Trophoblast cell (in vitro differentiated cells and primary cell): Measurements from ENCODE around the gene PPP1R9A.

Source experiments
- DNase-seq, 2 donors: peaks; one replicate each; pipeline ENCODE4 v3.0.0-alpha.2; 2016
- H2AFZ ChIP-seq: 2 replicates; pipeline ENCODE4 v1.6.1; 2013; ENCODE audit warnings: low read length, moderate library complexity, mild to moderate bottlenecking; ENCODE audit not compliant: insufficient read depth, poor library complexity
- H2AK5ac ChIP-seq: 2 replicates; pipeline ENCODE4 v1.6.1; 2013; ENCODE audit warnings: mild to moderate bottlenecking, low read length
- H2BK120ac ChIP-seq: 2 replicates; pipeline ENCODE4 v1.6.1; 2013; ENCODE audit warnings: low read length, mild to moderate bottlenecking, moderate library complexity; ENCODE audit not compliant: insufficient read depth, poor library complexity
- H2BK12ac ChIP-seq: 2 replicates; pipeline ENCODE4 v1.6.1; 2013; ENCODE audit warnings: mild to moderate bottlenecking, low read length, moderate library complexity
- H2BK5ac ChIP-seq: 2 replicates; pipeline ENCODE4 v1.6.1; 2013; ENCODE audit warnings: low read length, low read depth, moderate library complexity, mild to moderate bottlenecking; ENCODE audit not compliant: poor library complexity
- H3K14ac ChIP-seq: 2 replicates; pipeline ENCODE4 v1.6.1; 2013; ENCODE audit warnings: mild to moderate bottlenecking, low read length
- H3K18ac ChIP-seq: 2 replicates; pipeline ENCODE4 v1.6.1; 2013; ENCODE audit warnings: mild to moderate bottlenecking, low read length
- H3K23ac ChIP-seq: 2 replicates; pipeline ENCODE4 v1.6.1; 2013; ENCODE audit warnings: low read length
- H3K27ac ChIP-seq: 2 replicates; pipeline ENCODE4 v1.5.1; 2013; ENCODE audit warnings: low read depth, mild to moderate bottlenecking, inconsistent platforms, low read length, moderate library complexity
- H3K27me3 ChIP-seq: 2 replicates; pipeline ENCODE4 v1.6.1; 2013; ENCODE audit warnings: inconsistent platforms, mild to moderate bottlenecking, low read length, moderate library complexity; ENCODE audit not compliant: insufficient read depth
- H3K36me3 ChIP-seq, 2 experiments: 1 replicate in 1 of 2; 2 replicates in 1 of 2; pipeline ENCODE4 v1.6.1; 2013; ENCODE audit warnings: low read length in 2 of 2, mild to moderate bottlenecking in 2 of 2, moderate library complexity in 1 of 2; ENCODE audit not compliant: insufficient read depth in 2 of 2, control insufficient read depth in 1 of 2
- H3K4ac ChIP-seq: 2 replicates; pipeline ENCODE4 v1.6.1; 2013; ENCODE audit warnings: low read depth, mild to moderate bottlenecking, low read length, moderate library complexity
- H3K4me1 ChIP-seq, 2 experiments: 1 replicate in 1 of 2; 2 replicates in 1 of 2; pipeline ENCODE4 v1.6.1; 2013; ENCODE audit warnings: low read length in 2 of 2, mild to moderate bottlenecking in 2 of 2, moderate library complexity in 1 of 2; ENCODE audit not compliant: insufficient read depth in 2 of 2, control insufficient read depth in 1 of 2
- H3K4me2 ChIP-seq: 2 replicates; pipeline ENCODE4 v1.6.1; 2013; ENCODE audit warnings: inconsistent platforms, mild to moderate bottlenecking, low read length, moderate library complexity
- H3K4me3 ChIP-seq: 2 replicates; pipeline ENCODE4 v1.5.1; 2013; ENCODE audit warnings: mild to moderate bottlenecking, low read depth, low read length, inconsistent platforms
- H3K79me1 ChIP-seq: one replicate; pipeline ENCODE4 v1.6.1; 2013; ENCODE audit warnings: low read length
- H3K79me2 ChIP-seq: 2 replicates; pipeline ENCODE4 v1.6.1; 2013; ENCODE audit warnings: low read length, mild to moderate bottlenecking; ENCODE audit not compliant: control insufficient read depth, insufficient read depth, poor library complexity
- H3K9ac ChIP-seq: 2 replicates; pipeline ENCODE4 v1.6.1; 2013; ENCODE audit warnings: mild to moderate bottlenecking, low read length
- H3K9me3 ChIP-seq: 2 replicates; pipeline ENCODE4 v1.6.1; 2013; ENCODE audit warnings: low read depth, mild to moderate bottlenecking, control low read depth, inconsistent platforms, low read length; ENCODE audit not compliant: insufficient read depth
- H4K12ac ChIP-seq: 2 replicates; pipeline ENCODE4 v1.6.1; 2013; ENCODE audit warnings: low read depth, mild to moderate bottlenecking, low read length, moderate library complexity
- H4K8ac ChIP-seq: 2 replicates; pipeline ENCODE4 v1.6.1; 2013; ENCODE audit warnings: low read depth, mild to moderate bottlenecking, low read length, moderate library complexity
- H4K91ac ChIP-seq: one replicate; pipeline ENCODE4 v1.6.1; 2013; ENCODE audit warnings: low read depth, mild to moderate bottlenecking, low read length, moderate library complexity
- WGBS: extraction: QIAGEN DNeasy Blood & Tissue Kit; methylation state at CpG from one replicate; pipeline ENCODE4 v1.1.7; 2013; ENCODE audit warnings: missing lambda C conversion rate; ENCODE audit not compliant: insufficient read length, insufficient coverage; ENCODE audit errors: extremely low coverage; 5-methylcytosine and 5-hydroxymethylcytosine counted together

PPP1R9A gene

DNA sequence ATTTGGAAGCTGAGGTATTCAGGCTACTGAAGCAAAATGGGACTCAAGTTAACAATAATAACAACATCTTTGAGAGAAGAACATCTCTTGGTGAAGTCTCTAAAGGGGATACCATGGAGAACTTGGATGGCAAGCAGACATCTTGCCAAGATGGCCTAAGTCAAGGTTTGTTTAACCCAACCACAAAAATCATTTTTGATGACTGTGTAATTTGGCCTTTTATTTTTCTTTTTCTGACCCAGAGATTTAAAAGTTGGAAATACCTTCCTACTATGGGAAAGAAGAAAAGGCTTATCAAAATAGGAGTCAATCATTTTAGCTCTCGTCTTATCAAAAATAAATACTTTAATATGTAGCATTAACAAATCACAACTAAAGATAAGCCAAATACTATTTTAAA is 344.6 kb downstream of the PPP1R9A start:
- Histone ChIP-seq H3K4ac (no peak overlapping the region), H2AK5ac (no peak overlapping the region)

DNA sequence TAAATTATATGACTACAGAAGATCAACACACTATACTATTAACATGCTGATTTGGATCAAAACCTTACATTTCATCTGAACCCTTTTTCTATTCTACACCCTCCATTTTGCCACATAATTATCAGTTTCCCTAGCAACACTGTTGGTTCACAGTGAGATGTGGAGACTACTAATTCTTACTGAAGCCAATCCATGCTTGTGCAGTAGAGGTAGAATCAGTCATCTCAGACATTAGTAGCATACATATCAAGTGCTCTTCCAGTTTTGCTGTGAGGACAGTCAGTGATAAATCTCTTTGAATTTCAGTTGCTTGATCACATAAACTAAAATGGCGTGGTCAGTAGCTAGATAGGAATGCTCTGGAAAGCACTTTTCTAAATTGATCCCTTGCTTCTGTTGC is 346.6 kb downstream of the PPP1R9A start:
- Histone ChIP-seq H3K27me3 (no peaks in the 10 kb centered on the region), H3K36me3 (no peaks in the 10 kb centered on the region), H3K4me2 (no peak overlapping the region), H2AFZ (no peak overlapping the region), H3K4ac (no peak overlapping the region), H3K9me3 (no peaks in the 10 kb centered on the region), H3K4me1 (no peaks in the 10 kb centered on the region), H3K79me1 (no peaks in the 10 kb centered on the region), H2BK120ac (no peak overlapping the region), H3K18ac (no peak overlapping the region), H4K12ac (no peak overlapping the region), H4K91ac (no peak overlapping the region), H2BK12ac (no peak overlapping the region), H3K14ac (no peak overlapping the region), H3K9ac (no peak overlapping the region), H3K4me3 (no peak overlapping the region), H2AK5ac (no peak overlapping the region), H3K27ac (no peak overlapping the region), H2BK5ac (no peak overlapping the region), H3K23ac (no peak overlapping the region), H3K79me2 (no peaks in the 10 kb centered on the region), H4K8ac (no peak overlapping the region)
- WGBS: no CpG with 5 or more reads among the region's 1 CpG
- DNase-seq: no peak

More for the DNA sequence above, 344.6 kb downstream of the PPP1R9A start:
- no peak overlapping the region for H3K4me3 ChIP-seq
- no peaks in the 10 kb centered on the region for H3K36me3 ChIP-seq
- no peak overlapping the region for H3K9ac ChIP-seq
- no peak for DNase-seq
- no peak overlapping the region for H4K12ac ChIP-seq
- no peak overlapping the region for H2BK120ac ChIP-seq
- H3K23ac ChIP-seq: no peak overlapping the region
- H3K14ac ChIP-seq: no peak overlapping the region
- WGBS: no CpG with 5 or more reads among the region's 1 CpG
- no peaks in the 10 kb centered on the region for H3K9me3 ChIP-seq
- H3K18ac ChIP-seq: no peak overlapping the region
- no peak overlapping the region for H2BK5ac ChIP-seq
- no peak overlapping the region for H2BK12ac ChIP-seq
- H3K4me2 ChIP-seq: no peak overlapping the region
- no peaks in the 10 kb centered on the region for H3K79me2 ChIP-seq
- no peak overlapping the region for H3K27ac ChIP-seq
- no peak overlapping the region for H4K91ac ChIP-seq
- H4K8ac ChIP-seq: no peak overlapping the region
- H3K4me1 ChIP-seq: no peaks in the 10 kb centered on the region
- no peaks in the 10 kb centered on the region for H3K27me3 ChIP-seq
- H2AFZ ChIP-seq: no peak overlapping the region
- H3K79me1 ChIP-seq: no peaks in the 10 kb centered on the region

- H3K4me3 ChIP-seq: no peak overlapping the region
- no peak overlapping the region for H3K23ac ChIP-seq
- no peaks in the 10 kb centered on the region for H3K79me2 ChIP-seq
- no peaks in the 10 kb centered on the region for H3K9me3 ChIP-seq
- no peak overlapping the region for H2AFZ ChIP-seq
- H2AK5ac ChIP-seq: no peak overlapping the region
- H4K12ac ChIP-seq: no peak overlapping the region
- H3K14ac ChIP-seq: no peak overlapping the region
- DNase-seq: no peak
- H3K27me3 ChIP-seq: no peaks in the 10 kb centered on the region
- H3K79me1 ChIP-seq: no peaks in the 10 kb centered on the region
- H3K36me3 ChIP-seq: no peaks in the 10 kb centered on the region
- H2BK12ac ChIP-seq: no peak overlapping the region
- H3K27ac ChIP-seq: no peak overlapping the region
- H4K8ac ChIP-seq: no peak overlapping the region
- no peak overlapping the region for H2BK5ac ChIP-seq
- no peak overlapping the region for H3K9ac ChIP-seq
- H3K4me2 ChIP-seq: no peak overlapping the region
- H2BK120ac ChIP-seq: no peak overlapping the region
- no peak overlapping the region for H3K4ac ChIP-seq
- H4K91ac ChIP-seq: no peak overlapping the region
- no peaks in the 10 kb centered on the region for H3K4me1 ChIP-seq
- H3K18ac ChIP-seq: no peak overlapping the region
Measured at GRCh38 chr7:95255691-95256090, 348.3 kb downstream of the PPP1R9A start.

DNA sequence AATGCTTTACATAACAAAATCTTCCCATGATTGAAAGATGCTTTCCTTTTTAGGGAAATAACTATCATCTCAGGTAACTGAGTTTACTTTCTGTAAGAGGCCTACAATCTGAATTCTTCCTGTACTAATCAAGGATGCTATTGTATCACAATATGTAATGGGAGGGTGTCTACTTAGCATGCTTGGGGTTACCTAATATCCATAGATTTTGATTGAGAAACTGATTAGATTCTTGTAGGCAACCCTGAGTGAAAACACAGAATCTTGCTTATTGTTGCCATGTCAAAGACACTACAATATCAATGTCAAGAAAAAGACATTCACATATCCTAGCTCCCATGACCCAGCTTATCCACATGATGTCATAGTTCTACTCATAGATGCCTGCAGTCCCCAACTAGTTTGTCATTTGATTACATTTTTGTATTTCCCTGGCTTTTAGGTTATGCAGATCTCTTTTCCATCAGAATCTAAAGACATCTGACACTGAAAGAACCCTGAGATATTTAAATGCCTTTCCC is 354.6 kb downstream of the PPP1R9A start:
- H2BK12ac ChIP-seq: no peak overlapping the region
- H3K4me1 ChIP-seq: peaks cover 0 to 3% of the 10 kb centered on the region in 2 experiments
- H3K18ac ChIP-seq: no peak overlapping the region
- no peak for DNase-seq
- H3K79me1 ChIP-seq: no peaks in the 10 kb centered on the region
- H2BK5ac ChIP-seq: no peak overlapping the region
- H2BK120ac ChIP-seq: no peak overlapping the region
- no peaks in the 10 kb centered on the region for H3K36me3 ChIP-seq
- no peak overlapping the region for H4K12ac ChIP-seq
- no peak overlapping the region for H2AFZ ChIP-seq
- no peak overlapping the region for H2AK5ac ChIP-seq
- no peaks in the 10 kb centered on the region for H3K79me2 ChIP-seq
- no peaks in the 10 kb centered on the region for H3K9me3 ChIP-seq
- no peak overlapping the region for H3K23ac ChIP-seq
- H3K4ac ChIP-seq: no peak overlapping the region
- no peak overlapping the region for H3K4me3 ChIP-seq
- H3K27ac ChIP-seq: no peak overlapping the region
- H3K27me3 ChIP-seq: no peaks in the 10 kb centered on the region
- H4K8ac ChIP-seq: no peak overlapping the region
- H3K4me2 ChIP-seq: no peak overlapping the region
- no peak overlapping the region for H3K14ac ChIP-seq
- H3K9ac ChIP-seq: no peak overlapping the region
- H4K91ac ChIP-seq: no peak overlapping the region
